ENCODE data around the gene APPBP2.
"Not testable (repeated sequence)": the region's sequence is repeated elsewhere in the genome, so short reads cannot be mapped to it uniquely, and the experiment has no call there.

The APPBP2 gene

DNA sequence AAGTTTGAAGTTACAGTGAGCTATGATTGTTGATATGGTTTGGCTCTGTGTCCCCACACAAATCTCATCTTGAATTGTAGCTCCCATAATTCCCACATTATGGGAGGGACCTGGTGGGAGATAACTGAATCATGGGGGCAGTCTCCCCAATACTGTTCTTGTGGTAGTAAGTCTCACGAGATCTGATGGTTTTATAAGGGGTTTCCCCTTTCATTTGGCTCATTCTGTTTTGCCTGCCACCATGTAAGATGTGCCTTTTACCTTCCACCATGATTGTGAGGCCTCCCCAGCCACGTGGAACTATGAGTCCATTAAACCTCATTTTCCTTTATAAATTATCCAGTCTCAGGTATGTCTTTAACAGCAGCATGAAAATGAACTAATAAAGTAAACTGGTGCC, 35.4 kb downstream of the APPBP2 start:
- not testable (repeated sequence) for DNase-seq

DNA sequence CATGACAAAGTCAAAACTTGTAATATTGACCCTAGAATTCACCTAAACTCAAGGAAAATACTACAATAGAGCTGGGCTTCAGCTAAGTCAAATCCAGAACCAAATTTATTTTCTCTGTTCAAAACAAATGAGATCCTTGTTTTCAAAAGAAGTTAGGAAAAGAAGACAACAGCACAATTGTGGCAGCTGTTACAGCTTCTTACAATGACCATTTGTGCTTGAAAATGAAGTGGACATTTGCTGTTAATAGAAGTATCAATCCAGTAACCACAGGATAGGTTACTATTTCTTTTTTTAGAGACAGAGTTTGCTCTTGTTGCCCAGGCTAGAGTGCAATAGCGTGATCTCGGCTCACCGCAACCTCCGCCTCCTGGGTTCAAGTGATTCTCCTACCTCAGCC, 44.4 kb downstream of the APPBP2 start:
- no peak for DNase-seq

DNA sequence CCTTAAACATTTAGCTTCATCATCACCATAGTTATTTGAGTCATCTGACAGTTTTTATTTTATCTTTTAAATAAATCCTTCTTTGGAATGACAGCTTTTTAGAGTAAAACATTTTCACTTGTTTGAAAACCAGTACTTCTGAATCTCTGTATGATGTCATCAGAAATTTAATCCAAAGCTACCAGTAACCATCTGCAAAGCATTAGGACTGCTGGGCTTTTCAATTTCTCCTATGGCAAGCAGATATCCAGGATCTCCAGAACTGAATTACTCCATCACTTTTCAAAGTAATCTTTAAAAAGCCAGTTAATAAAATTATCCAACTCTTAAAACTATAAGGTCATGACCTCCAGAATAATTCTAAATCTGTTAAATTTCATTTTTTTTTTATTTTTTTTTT, 52.3 kb downstream of the APPBP2 start:
- DNase-seq: no peak

DNA sequence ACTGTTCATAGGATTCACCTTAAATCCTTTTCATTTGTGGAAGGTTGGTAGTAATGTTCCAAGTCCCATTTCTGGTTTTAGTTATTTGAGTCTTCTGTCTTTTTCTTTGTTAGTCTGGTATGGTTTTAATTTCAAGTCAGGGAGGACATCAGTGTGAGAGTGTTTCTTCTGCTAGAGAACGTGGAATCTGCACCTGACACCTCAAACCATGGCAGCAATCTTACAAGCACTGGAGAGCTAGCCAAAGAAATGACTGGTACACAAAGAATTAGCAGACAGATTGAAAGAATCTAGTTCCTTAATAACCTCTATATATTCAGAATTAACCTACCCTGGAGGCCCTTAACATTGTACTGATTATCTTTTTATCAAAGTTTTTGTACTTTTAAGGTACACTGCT, 53.6 kb downstream of the APPBP2 start:
- DNase-seq: no peak

DNA sequence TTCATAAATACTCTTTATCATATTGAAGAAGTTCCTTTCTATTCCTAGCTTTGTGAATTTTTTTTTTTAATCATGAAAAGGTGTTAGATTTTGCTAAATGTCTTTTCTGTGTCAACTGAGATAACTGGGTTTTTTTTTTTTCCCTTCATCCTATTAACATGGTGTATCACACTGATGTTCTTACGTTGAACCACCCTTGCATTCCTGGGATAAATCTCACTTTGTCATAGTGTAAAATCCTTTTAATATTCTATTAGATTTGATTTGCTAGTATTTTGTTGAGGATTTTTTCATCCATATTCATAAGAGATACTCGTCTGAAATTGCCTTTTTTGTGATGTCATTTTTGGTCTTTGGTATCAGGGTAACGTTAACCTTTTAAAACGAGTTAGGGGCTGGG, 54.6 kb downstream of the APPBP2 start:
- DNase-seq: no peak

DNA sequence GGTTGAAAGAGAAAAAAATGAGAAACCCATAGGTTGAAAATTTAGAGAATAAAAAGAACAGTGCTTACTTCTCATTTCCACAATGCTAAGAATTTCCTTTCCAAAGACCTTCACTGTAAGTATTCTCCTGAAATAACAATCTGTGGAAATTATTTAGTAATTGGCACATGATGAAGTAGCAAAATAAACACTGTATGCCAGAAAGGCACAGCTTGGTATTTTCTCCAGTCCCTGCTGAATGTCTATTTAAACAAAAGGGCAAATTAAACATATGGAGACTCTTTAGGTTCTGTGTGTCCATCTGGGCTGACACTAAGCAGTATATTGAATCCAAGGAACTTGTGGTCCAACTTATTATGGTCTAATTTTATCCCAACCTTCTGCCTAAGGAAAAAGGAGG, 57.7 kb downstream of the APPBP2 start:
- no peak for DNase-seq

DNA sequence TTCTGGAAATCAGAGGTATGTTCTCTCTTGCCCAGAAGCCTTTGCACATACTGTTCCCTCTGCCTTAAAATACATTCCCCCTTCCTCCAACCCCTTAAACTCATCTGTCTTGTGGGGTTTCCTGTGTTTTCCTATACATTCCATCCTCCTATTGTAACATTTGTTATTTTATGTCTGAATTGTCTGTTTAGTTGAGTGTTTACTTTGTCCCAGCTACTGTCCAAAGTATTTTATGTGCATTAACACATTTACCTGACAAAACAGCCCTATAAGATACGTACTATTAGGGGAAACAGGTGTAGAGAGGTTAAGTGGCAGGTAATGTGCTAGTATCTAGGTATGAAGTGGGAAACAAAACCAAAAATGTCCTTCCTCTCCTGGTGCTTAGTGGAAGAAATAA, 61.7 kb downstream of the APPBP2 start:
- no peak for DNase-seq

DNA sequence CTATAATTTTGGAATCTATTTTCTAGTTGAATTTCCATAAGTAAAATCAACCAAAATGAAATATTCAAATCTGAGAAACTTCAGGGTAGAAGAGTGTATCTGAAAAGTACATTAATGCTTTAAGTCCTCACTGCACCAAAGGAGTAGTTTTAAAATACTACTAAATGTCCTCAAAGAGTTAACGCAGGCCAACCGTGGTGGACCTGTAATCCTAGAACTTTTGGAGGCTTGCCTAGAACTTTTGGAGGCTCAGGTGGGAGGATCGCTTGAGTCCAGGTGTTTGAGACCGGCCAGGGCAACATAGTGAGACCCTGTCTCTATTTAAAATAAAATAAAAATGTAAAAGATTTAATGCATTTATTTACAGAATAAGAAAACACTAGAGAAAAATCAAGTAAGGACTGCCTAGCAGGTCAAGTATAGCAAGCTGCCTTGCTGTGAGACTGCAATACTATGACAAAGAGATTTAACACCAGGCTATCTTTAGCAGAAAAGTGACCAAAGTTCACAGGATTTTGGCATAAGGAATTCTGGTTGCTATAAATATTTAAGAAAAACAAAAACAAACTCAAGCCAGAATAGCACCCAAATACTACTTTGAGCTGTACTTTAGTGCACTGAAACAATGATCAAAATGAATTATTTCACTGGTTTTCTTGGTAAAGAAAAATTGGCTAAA, 62.7 kb downstream of the APPBP2 start:
- DNase-seq: no peak

DNA sequence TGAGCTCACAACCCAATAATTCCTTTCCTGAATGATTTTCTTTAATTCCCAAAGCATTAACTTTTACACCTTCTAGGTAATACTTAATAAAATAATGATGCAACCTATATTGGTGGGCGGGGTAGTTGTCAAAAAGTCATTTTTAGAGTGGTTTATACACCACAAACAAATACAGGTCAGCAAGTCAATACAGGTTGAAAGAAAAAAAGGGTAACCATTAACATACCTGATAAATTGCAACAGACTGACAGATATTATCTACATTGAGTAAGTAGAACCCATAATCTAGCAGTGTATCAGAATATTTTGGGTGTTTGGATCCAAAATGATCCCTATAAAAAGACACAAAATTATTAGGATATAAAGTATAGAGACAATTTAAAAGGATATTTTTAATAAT, 64.5 kb downstream of the APPBP2 start:
- no peak for DNase-seq

DNA sequence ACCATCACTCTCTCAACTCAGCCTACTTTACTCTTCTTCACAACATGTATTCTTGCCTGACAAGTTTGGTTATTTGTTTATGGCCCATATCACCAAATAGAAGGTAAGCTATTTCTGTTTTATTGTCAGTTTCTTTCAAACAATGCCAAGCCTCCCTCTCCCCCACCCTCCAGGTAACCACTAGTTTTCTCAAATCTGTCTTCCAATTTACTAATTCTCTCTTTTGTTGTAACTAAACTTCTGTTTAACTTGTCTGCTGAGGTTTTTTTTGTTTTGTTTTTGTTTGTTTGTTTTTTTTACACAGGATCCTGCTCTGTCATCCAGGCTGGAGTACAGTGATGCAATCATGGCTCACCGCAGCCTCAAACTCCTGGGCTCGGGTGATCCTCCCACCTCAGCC, 68.9 kb downstream of the APPBP2 start:
- no peak for DNase-seq

DNA sequence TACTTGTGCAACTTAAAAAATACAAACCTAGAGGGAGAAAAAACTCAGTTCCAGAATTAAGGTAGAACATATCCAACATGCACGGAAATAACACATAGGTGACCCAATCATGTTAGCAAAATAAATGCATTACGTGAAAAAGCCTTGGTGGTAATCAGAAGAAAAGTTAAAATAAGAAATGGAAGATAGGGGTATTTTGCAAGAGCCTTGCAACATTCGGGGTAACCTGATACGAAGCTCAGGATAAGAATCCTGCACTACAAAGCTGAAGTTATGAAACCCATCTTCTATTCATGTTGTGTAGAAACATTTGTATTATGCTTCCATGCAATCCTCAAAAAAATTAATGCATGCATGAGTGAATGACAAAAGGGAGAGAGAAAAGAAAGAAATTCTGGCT, 70.7 kb downstream of the APPBP2 start:
- peak; percentile 24 for DNase-seq

DNA sequence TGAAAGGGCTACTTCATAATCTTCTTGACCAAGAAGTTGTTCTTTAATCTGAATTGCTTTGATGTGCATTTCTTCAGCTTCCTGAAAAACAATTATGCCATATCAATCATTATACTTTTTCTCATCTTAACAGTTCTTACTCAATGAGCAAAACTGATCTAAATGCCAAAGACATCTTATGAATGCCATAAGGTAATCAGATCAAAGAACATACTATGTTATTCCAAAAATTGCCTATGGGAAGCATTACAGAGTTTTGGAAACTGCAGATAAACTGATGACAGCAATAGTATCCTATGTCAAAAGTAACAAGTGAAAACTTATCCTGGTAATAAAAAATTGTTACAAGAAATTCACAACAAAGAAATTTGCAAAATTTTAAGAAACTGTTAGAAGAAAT, 74.1 kb downstream of the APPBP2 start:
- DNase-seq: no peak

DNA sequence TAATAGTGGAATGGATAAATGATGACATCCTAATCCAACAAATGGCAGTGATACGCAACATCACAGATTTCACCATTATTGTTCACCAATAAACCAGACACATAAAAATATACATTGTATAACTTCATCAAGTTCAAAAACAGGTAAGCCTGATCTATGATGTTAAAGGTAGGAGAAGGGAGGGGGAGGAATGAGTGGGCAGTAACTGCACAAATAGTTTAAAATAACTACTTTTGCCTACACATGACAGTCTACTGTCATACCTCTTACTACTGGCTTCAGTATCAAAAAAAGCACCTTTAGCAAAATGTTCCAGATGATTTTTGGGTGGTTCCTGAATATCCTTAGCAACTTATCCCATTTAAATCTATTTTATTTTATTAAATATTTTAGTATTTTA, 75.0 kb downstream of the APPBP2 start:
- no peak for DNase-seq

DNA sequence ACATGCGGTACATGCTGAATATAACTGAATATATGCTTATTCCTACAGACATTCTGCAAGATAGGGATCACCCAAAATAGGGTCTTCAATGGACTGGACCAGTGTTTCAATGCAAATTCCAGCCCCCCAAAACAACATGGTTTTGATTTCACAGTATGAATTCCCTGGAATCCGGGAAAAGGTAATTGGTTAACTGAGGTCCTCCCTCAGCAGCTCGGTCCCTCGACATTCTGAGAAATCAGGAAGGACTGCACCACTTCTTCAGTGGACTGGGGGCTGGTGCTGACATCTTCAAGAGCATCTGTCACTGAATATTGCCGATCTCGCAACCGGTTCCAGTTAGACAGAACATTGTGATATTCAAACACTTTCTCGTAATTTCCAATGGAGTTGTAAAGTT, 78.7 kb downstream of the APPBP2 start:
- no peak for DNase-seq

DNA sequence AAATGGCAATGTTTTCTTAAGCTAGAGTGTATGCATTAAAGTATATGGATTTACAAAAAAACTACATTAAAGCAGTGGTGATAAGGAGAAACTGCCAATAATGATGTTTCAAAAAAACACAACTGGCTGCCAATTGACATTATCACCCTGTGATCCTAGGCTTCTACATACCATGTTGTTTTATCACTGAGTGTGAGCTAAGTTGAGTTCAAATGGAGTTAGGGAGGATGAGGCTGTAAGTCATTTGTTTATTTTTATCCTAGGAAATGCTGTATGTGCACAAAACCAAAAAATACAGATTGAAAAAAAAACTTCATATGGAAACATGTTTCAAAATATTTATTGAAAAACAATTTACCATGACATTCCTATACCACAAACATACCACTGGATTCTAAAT, 80.9 kb downstream of the APPBP2 start:
- DNase-seq: no peak

DNA sequence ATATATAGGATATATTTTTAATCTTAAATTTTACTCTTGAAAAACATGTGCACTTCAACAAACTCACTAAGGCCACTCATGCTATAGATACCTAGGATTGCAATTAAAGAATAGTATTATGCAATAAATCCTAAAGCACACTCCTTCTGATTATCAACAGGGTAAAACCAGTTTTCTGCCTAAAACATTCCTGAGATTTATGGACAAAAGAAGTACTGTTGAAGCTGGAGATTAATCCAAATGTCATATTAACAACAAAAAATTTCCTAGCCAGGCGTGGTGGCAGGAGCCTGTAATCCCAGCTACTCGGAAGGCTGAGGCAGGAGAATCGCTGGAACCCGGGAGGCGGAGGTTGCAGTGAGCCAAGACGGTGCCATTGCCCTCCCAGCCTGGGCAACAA, 82.3 kb downstream of the APPBP2 start:
- DNase-seq: no peak

DNA sequence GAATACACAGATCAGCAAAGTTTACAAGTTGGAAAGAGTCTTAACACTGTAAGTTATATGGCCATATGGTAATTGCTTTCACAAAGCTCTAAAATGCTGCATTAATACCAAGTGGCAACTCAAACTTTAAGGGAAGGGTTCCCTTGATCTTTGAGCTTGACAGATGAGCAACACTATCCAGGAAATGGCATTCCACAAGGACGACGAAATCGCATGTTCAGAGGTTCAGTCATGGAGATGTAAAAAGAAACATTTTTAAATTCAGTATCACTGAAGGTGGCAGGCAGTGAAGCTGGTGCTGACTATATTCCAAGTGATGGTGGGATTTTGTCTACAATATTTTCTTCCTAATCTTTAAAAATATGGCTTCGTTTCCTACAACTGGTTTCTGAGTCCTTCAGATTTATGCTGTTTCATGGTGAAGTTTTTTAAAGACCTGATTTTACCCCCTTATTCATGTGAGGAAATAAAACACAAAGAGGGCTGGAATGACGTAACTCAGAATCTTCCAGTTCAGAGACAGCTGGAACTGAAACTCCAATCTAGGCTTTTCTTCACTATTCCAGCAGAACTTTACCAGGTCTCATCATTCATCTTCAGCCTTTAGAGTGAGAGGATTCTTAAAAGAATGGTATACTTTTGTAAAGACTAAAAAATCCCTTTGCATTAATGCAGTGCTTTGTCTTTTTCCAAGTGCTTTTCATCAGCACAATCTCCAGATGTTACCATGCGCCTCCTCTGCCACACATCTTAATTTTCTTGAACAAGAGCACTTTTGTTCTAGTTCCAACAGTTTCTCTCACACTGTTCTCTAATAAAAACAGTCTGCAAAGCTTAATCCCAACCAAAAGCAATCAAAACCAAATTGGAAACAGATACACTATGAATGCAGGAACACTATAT, 83.5 kb downstream of the APPBP2 start:
- DNase-seq: no peak

DNA sequence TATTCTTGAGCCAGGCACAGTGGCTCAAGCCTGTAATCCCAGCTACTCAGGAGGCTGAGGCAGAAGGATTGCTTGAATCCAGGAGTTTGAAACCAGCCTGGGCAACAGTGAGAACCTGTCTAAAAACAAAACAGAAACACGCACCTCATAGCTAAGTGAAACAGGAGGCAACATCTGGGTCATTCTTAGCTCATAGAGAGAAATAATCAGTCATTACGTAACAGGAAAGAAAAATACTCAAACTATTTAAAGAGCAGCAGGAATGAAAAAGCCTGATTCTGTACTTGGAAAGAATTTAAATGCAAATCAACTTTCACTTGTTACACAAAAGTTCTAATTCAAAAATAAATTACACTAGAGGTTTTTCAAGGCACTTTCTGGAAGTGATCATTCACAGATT, 86.5 kb downstream of the APPBP2 start:
- DNase-seq: no peak

DNA sequence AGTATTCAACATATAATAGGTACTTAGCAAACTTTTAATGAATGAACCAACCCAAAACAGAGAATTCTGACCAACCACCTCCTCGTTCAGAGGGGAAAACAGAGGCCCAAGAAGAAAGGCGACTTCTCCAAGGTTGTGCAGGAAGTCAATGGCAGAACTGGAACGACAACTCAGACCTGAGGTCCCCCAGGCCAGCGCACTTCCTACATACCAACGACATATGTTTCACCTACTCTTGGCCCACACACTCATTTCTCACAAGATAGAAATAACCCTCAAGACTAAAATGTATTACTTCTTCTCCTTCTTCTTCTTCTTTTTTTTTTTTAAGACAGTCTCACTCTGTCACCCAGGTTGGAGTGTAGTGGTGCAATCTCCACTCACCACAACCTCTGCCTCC, 89.4 kb downstream of the APPBP2 start:
- no peak for DNase-seq

DNA sequence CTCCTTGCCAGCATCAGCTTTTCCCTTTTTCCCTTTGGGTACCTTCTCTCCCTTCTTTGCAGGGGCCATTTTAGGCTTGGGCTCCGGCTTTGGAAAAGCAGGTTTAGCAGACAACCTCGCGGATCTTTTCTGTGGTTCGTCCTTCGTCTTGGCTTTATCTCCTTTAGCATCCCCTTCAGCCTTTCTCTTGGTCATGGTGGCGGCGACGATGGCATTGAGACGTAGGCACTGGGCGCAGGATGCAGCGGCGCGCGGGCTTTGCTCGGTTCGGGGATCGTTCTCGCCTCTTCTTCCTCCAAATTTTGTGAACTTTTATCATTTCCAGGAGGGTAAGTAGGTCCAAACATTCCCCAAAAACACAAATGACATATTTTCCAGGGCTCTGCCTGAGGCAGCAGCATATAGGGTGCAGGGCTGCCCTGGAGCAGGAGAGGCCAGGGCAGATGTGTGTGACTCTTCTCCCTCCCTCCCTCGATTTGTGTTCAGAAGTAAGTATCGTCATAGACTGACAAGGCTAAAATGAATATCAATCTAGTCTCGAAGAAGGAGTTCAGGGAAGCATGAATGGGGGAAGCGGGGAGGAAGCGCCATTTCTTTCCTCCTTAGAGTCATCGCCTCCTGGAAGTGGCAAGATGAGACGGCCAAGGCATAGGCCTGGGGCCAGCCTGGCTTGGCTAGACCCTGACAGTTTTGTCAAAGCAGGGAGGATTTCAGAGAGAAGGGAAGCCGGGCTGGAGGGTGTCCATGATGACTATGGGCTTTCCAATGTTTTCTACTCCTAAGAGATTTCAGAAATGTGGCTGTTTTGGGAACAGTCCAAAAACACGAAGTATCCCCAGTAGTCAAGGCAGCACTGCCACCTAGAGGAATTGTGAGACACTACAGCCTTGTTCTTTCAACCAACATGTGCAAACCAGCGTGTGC, 90.5 kb downstream of the APPBP2 start:
- peak; percentile 88 for DNase-seq

DNA sequence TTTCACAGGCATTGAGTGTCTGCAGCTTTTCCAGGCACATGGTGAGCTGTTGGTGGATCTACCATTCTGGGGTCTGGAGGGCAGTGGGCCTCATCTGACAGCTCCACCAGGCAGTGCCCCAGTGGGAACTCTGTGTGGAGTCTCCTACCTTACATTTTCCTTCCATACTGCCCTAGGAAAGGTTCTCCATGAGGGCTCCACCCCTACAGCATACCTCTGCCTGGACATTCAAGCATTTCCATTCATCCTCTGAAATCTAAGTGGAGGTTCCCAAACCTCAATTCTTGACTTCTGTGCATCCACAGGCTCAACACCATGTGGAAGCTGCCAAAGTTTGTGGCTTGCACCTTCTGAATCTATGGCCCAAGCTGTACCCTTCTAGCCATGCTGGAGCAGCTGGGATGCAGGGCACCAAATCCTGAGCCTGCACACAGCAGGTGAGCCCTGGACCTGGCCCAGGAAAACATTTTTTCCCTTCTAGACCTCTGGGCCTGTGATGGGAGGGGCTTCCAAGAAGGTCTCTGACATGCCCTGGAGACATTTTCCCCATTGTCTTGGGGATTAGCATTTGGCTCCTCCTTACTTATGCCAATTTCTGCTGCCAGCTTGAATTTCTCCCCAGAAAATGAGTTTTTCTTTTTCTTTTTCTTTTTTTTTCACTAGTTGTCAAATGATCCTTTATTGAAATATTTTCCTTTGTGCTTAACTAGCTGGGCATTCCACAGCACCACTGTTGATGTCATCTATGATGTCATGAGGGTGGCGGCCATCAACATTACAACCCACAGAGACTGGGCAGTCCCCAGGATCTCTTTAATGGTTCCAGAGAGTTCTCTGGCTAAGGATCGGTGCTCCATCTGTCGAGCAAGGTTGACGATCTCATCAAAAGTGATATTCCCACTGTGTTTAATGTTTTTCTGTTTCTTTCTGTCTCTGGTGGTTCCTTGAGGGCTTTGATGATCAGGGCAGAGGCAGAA, 92.7 kb downstream of the APPBP2 start:
- not testable (repeated sequence) for DNase-seq

DNA sequence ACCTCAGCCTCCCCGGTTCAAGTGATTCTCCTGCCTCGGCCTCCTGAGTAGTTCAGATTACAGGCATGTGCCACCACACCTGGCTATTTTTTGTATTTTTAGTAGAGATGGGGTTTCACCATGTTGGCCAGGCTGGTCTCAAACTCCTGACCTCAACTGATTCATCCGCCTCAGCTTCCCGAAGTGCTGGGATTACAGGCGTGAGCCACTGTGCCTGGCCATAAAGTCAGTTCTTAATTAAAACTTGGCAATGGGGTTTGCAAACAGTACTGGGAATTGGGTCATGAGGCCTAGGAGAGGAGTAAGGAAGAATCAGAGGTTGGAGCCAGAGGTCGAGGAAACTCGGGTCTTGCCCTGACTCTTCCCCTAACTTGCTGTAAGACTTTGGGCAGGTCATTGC, 95.5 kb downstream of the APPBP2 start:
- DNase-seq: not testable (repeated sequence)

Measured in hematopoietic multipotent progenitor cell treated with erythropoietin and hydrocortisone succinate and interleukin-3 and kit ligand, for 6 days (in vitro differentiated cells).